HEK293 (cell line): ENCODE results near the gene PDP2.

Source experiments
- CTCF ChIA-PET: fragments of 350-600 bp; formaldehyde crosslinking; extraction: SDS; loops from one replicate; lab custom pipeline; 2021; ENCODE audit warnings: antibody characterized with exemption; lab: Yijun Ruan, JAX
- POLR2A ChIA-PET: fragments of 300-600 bp; formaldehyde crosslinking; extraction: SDS; loops from one replicate; lab custom pipeline; 2020; ENCODE audit warnings: antibody characterized with exemption, inconsistent platforms; lab: Yijun Ruan, JAX
- H3K27ac ChIP-seq: fragments of 200-500 bp; sonication (Bioruptor generic); 2 replicates; pipeline ENCODE4 v1.5.1; 2014; ENCODE audit warnings: low read depth, low read length, control low read depth, inconsistent platforms; ENCODE audit errors: extremely low read depth
- H3K36me3 ChIP-seq, 2 experiments: fragments of 200-500 bp in 1 of 2; sonication (Bioruptor generic) in 1 of 2; 1 replicate in 1 of 2; 2 replicates in 1 of 2; pipeline ENCODE4 v1.5.1; 2014 to 2017; ENCODE audit warnings: inconsistent platforms in 2 of 2, low read length in 2 of 2; ENCODE audit not compliant: control insufficient read depth in 2 of 2, insufficient read depth in 1 of 2
- H3K4me1 ChIP-seq: fragments of 200-500 bp; sonication (Bioruptor generic); 2 replicates; pipeline ENCODE4 v1.5.1; 2014; ENCODE audit warnings: mild to moderate bottlenecking, low read length, inconsistent platforms; ENCODE audit not compliant: control insufficient read depth, insufficient read depth
- H3K4me3 ChIP-seq: 2 replicates; pipeline ENCODE4 v1.5.1; 2011; ENCODE audit warnings: low read depth, mild to moderate bottlenecking, control low read depth, low read length, moderate library complexity
- H3K9me3 ChIP-seq: fragments of 200-500 bp; sonication (Bioruptor generic); 2 replicates; pipeline ENCODE4 v1.5.1; 2014; ENCODE audit warnings: low read depth, low read length, inconsistent platforms; ENCODE audit not compliant: control insufficient read depth, insufficient read depth
- BCL11A ChIP-seq: fragments of 450-650 bp; formaldehyde crosslinking; IDR thresholded peaks from 2 replicates; pipeline ENCODE4 v1.5.1; 2016; ENCODE audit warnings: low read depth, missing biosample characterization, missing genetic modification characterization
- GLIS2 ChIP-seq: fragments of 450-650 bp; formaldehyde crosslinking; IDR thresholded peaks from 2 replicates; pipeline ENCODE4 v1.5.1; 2016; ENCODE audit warnings: missing biosample characterization, missing genetic modification characterization
- OSR2 ChIP-seq: fragments of 450-650 bp; formaldehyde crosslinking; IDR thresholded peaks from 2 replicates; pipeline ENCODE4 v1.5.1; 2016; ENCODE audit warnings: missing biosample characterization, missing genetic modification characterization
- SCRT2 ChIP-seq: fragments of 450-650 bp; formaldehyde crosslinking; IDR thresholded peaks from 2 replicates; pipeline ENCODE4 v1.5.1; 2016; ENCODE audit warnings: missing biosample characterization, missing genetic modification characterization
- ZBTB20 ChIP-seq: fragments of 450-650 bp; formaldehyde crosslinking; IDR thresholded peaks from 2 replicates; pipeline ENCODE4 v1.5.1; 2016; ENCODE audit warnings: missing biosample characterization, missing genetic modification characterization
- ZFHX2 ChIP-seq: fragments of 450-650 bp; formaldehyde crosslinking; conservative IDR thresholded peaks from 2 replicates; pipeline ENCODE4 v1.5.1; 2016; ENCODE audit warnings: missing biosample characterization, missing genetic modification characterization
- ZNF19 ChIP-seq: fragments of 450-650 bp; formaldehyde crosslinking; IDR thresholded peaks from 2 replicates; pipeline ENCODE4; 2016; ENCODE audit warnings: missing biosample characterization, missing genetic modification characterization, low read depth
- ZNF335 ChIP-seq: fragments of 450-650 bp; formaldehyde crosslinking; conservative IDR thresholded peaks from 2 replicates; pipeline ENCODE4 v1.5.1; 2016; ENCODE audit warnings: missing biosample characterization, missing genetic modification characterization
- ZNF473 ChIP-seq: fragments of 450-650 bp; formaldehyde crosslinking; IDR thresholded peaks from 2 replicates; pipeline ENCODE4 v1.5.1; 2017; ENCODE audit warnings: missing biosample characterization, missing genetic modification characterization
- ZNF514 ChIP-seq: fragments of 450-650 bp; formaldehyde crosslinking; IDR thresholded peaks from 2 replicates; pipeline ENCODE4 v1.5.1; 2016; ENCODE audit warnings: missing biosample characterization, missing genetic modification characterization
- ZNF548 ChIP-seq: fragments of 450-650 bp; formaldehyde crosslinking; IDR thresholded peaks from 2 replicates; pipeline ENCODE4 v1.5.1; 2016; ENCODE audit warnings: missing biosample characterization, missing genetic modification characterization
- ZNF624 ChIP-seq: fragments of 450-650 bp; formaldehyde crosslinking; IDR thresholded peaks from 2 replicates; pipeline ENCODE4 v1.5.1; 2017; ENCODE audit warnings: missing biosample characterization, missing genetic modification characterization
- ZNF658 ChIP-seq: fragments of 450-650 bp; formaldehyde crosslinking; IDR thresholded peaks from 2 replicates; pipeline ENCODE4; 2016; ENCODE audit warnings: missing biosample characterization, missing genetic modification characterization
- ZNF76 ChIP-seq: fragments of 450-650 bp; formaldehyde crosslinking; IDR thresholded peaks from 2 replicates; pipeline ENCODE4; 2016; ENCODE audit warnings: low read depth, missing biosample characterization, missing genetic modification characterization, borderline replicate concordance
- ZSCAN23 ChIP-seq: fragments of 450-650 bp; formaldehyde crosslinking; IDR thresholded peaks from 2 replicates; pipeline ENCODE4 v1.5.1; 2016; ENCODE audit warnings: missing biosample characterization, missing genetic modification characterization
- TF ChIP-seq, protein P1 (sequence below): fragments of 450-650 bp; formaldehyde crosslinking; optimal IDR thresholded peaks from 2 replicates; pipeline ENCODE3; 2016; ENCODE audit warnings: missing biosample characterization, mild to moderate bottlenecking, missing genetic modification characterization
- TF ChIP-seq, protein P2 (sequence below): fragments of 450-650 bp; formaldehyde crosslinking; IDR thresholded peaks from 2 replicates; pipeline ENCODE4 v1.5.1; 2016; ENCODE audit warnings: missing biosample characterization, missing genetic modification characterization
- TF ChIP-seq, protein P3 (sequence below): fragments of 450-650 bp; formaldehyde crosslinking; IDR thresholded peaks from 2 replicates; pipeline ENCODE4 v1.5.1; 2016; ENCODE audit warnings: missing biosample characterization, missing genetic modification characterization
- TF ChIP-seq, protein P4 (sequence below): fragments of 450-650 bp; IDR thresholded peaks from 2 replicates; pipeline ENCODE4 v1.5.1; 2018; ENCODE audit warnings: missing biosample characterization, mild to moderate bottlenecking, missing genetic modification characterization
- TF ChIP-seq, protein P5 (sequence below): fragments of 450-650 bp; formaldehyde crosslinking; IDR thresholded peaks from 2 replicates; pipeline ENCODE4 v1.5.1; 2016; ENCODE audit warnings: missing biosample characterization, missing genetic modification characterization
- TF ChIP-seq, protein P6 (sequence below): fragments of 450-650 bp; formaldehyde crosslinking; IDR thresholded peaks from 2 replicates; pipeline ENCODE4 v1.5.1; 2016; ENCODE audit warnings: missing biosample characterization, missing genetic modification characterization

Gene PDP2

DNA sequence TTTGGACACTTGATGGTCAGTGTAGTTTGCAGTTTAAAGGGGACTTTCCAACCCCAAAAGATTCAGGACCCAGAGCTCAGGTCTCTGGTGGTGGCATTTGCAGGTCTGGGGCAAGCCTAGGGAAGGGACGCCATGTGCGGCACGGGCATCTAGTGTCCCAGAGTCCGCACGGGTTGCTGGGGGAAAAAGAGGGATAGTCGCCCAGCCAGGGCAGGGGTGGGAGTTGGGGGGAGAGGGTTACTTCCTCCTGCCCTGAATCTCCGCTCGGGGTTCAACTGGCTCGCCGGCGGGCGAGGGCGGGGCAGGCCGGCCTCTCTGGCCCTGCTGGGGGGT is 36.3 kb upstream of the PDP2 start:
- CTCF ChIA-PET: interaction anchor here (0.9 to 6.3 kb wide), 5 partner anchors 11 to 24 kb away, joined by 3 to 42 read pairs (median 4); partner anchors contain the start of gene NAE1
- POLR2A ChIA-PET: no interaction called here
- no peak overlapping the region for H3K4me3 ChIP-seq
- TF ChIP-seq BCL11A (tag by site-specific recombination) (no peak), ZNF335 (tag by site-specific recombination) (0 out of 2 replicates have a peak, but pooled peaks have one; percentile 2)
- no peaks in the 10 kb centered on the region for H3K4me1 ChIP-seq
- no peaks in the 10 kb centered on the region for H3K9me3 ChIP-seq
- H3K36me3 ChIP-seq: no peaks in the 10 kb centered on the region
- H3K27ac ChIP-seq: no peak overlapping the region

DNA sequence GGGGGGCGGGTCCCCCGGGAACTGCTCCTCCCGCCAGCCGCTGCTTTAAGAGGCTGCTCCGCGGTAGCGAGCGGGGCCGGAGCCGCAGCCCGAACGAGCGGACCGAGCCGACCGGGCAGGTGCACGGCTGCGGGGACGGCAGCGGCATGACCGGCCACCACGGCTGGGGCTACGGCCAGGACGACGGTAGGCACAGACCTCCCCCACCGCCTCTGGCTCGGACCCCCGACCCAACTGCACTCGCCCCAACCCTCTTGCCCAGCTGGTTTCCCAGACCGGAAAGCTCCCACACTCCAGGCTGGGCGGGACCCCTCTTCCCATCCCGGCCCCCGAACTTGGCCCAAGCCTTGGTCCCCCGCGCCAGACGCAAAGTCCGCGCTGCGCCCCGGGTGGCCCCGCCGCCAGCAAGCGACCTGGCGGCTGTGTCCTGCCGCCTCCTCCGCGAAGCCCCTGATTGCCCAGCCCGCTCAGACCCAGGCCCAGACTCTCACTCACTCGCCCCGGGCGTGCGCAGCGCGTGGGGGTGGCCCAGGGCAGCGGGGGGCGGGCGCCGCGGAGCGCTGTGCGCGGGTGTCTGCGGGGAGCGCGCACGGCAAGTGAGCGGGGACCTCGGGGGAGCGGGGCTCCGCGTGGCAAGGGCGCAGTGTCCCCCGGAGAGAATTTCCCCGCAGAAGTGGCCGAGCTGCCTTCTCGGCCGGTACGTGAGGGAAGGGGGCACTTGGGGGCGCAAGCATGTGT is 35.8 kb upstream of the PDP2 start, which contains the start of gene CA7:
TSS of gene CA7 (plus strand) at position 73 of the 738 bp plus-strand sequence. CDS start at position 147, 74 bp downstream.
- Histone ChIP-seq H3K4me1 (no peaks in the 10 kb centered on the region), H3K27ac (no peak within 1 kb of the TSS), H3K9me3 (no peaks in the 10 kb centered on the region), H3K4me3 (peak within 1 kb of the TSS; percentile 13), H3K36me3 (no peaks in the 10 kb centered on the region)
- ChIA-PET CTCF (interaction anchor here (0.5 to 6.3 kb wide), 3 partner anchors 10 to 231 kb away, joined by 3 to 42 read pairs (median 3); partner anchors contain the start of gene NAE1), POLR2A (interaction anchor here (1.3 kb wide), 1 partner anchor 13 kb away, joined by 5 read pairs; the partner anchor contains the start of gene NAE1)
- TF ChIP-seq ZFHX2 (tag by site-specific recombination) (peak; percentile 30), ZNF473 (tag by site-specific recombination) (no peak), SCRT2 (no peak), GLIS2 (peak; percentile 41; the same call in 1 of the 2 replicates), ZNF19 (tag by site-specific recombination) (no peak), OSR2 (tag by site-specific recombination) (no peak), ZNF548 (tag by site-specific recombination) (no peak), ZNF658 (no peak), ZBTB20 (tag by site-specific recombination) (no peak), ZNF514 (no peak), ZNF624 (tag by site-specific recombination) (no peak), ZSCAN23 (tag by site-specific recombination) (no peak), ZNF76 (tag by site-specific recombination) (no peak)
- TF ChIP-seq, protein P1, sequence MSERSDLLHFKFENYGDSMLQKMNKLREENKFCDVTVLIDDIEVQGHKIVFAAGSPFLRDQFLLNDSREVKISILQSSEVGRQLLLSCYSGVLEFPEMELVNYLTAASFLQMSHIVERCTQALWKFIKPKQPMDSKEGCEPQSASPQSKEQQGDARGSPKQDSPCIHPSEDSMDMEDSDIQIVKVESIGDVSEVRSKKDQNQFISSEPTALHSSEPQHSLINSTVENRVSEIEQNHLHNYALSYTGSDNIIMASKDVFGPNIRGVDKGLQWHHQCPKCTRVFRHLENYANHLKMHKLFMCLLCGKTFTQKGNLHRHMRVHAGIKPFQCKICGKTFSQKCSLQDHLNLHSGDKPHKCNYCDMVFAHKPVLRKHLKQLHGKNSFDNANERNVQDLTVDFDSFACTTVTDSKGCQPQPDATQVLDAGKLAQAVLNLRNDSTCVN (tag by site-specific recombination): peak; percentile 12
- TF ChIP-seq, protein P2, sequence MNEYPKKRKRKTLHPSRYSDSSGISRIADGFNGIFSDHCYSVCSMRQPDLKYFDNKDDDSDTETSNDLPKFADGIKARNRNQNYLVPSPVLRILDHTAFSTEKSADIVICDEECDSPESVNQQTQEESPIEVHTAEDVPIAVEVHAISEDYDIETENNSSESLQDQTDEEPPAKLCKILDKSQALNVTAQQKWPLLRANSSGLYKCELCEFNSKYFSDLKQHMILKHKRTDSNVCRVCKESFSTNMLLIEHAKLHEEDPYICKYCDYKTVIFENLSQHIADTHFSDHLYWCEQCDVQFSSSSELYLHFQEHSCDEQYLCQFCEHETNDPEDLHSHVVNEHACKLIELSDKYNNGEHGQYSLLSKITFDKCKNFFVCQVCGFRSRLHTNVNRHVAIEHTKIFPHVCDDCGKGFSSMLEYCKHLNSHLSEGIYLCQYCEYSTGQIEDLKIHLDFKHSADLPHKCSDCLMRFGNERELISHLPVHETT (tag by site-specific recombination): no peak
- TF ChIP-seq, protein P3, sequence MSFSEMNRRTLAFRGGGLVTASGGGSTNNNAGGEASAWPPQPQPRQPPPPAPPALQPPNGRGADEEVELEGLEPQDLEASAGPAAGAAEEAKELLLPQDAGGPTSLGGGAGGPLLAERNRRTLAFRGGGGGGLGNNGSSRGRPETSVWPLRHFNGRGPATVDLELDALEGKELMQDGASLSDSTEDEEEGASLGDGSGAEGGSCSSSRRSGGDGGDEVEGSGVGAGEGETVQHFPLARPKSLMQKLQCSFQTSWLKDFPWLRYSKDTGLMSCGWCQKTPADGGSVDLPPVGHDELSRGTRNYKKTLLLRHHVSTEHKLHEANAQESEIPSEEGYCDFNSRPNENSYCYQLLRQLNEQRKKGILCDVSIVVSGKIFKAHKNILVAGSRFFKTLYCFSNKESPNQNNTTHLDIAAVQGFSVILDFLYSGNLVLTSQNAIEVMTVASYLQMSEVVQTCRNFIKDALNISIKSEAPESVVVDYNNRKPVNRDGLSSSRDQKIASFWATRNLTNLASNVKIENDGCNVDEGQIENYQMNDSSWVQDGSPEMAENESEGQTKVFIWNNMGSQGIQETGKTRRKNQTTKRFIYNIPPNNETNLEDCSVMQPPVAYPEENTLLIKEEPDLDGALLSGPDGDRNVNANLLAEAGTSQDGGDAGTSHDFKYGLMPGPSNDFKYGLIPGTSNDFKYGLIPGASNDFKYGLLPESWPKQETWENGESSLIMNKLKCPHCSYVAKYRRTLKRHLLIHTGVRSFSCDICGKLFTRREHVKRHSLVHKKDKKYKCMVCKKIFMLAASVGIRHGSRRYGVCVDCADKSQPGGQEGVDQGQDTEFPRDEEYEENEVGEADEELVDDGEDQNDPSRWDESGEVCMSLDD (tag by site-specific recombination): 0 out of 2 replicates have a peak, but pooled peaks have one; percentile 22
- TF ChIP-seq, protein P4, sequence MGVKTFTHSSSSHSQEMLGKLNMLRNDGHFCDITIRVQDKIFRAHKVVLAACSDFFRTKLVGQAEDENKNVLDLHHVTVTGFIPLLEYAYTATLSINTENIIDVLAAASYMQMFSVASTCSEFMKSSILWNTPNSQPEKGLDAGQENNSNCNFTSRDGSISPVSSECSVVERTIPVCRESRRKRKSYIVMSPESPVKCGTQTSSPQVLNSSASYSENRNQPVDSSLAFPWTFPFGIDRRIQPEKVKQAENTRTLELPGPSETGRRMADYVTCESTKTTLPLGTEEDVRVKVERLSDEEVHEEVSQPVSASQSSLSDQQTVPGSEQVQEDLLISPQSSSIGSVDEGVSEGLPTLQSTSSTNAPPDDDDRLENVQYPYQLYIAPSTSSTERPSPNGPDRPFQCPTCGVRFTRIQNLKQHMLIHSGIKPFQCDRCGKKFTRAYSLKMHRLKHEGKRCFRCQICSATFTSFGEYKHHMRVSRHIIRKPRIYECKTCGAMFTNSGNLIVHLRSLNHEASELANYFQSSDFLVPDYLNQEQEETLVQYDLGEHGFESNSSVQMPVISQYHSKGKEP (tag by site-specific recombination): no peak
- TF ChIP-seq, protein P5, sequence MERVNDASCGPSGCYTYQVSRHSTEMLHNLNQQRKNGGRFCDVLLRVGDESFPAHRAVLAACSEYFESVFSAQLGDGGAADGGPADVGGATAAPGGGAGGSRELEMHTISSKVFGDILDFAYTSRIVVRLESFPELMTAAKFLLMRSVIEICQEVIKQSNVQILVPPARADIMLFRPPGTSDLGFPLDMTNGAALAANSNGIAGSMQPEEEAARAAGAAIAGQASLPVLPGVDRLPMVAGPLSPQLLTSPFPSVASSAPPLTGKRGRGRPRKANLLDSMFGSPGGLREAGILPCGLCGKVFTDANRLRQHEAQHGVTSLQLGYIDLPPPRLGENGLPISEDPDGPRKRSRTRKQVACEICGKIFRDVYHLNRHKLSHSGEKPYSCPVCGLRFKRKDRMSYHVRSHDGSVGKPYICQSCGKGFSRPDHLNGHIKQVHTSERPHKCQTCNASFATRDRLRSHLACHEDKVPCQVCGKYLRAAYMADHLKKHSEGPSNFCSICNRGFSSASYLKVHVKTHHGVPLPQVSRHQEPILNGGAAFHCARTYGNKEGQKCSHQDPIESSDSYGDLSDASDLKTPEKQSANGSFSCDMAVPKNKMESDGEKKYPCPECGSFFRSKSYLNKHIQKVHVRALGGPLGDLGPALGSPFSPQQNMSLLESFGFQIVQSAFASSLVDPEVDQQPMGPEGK (tag by site-specific recombination): 0 out of 2 replicates have a peak, but pooled peaks have one; percentile 29
- TF ChIP-seq, protein P6, sequence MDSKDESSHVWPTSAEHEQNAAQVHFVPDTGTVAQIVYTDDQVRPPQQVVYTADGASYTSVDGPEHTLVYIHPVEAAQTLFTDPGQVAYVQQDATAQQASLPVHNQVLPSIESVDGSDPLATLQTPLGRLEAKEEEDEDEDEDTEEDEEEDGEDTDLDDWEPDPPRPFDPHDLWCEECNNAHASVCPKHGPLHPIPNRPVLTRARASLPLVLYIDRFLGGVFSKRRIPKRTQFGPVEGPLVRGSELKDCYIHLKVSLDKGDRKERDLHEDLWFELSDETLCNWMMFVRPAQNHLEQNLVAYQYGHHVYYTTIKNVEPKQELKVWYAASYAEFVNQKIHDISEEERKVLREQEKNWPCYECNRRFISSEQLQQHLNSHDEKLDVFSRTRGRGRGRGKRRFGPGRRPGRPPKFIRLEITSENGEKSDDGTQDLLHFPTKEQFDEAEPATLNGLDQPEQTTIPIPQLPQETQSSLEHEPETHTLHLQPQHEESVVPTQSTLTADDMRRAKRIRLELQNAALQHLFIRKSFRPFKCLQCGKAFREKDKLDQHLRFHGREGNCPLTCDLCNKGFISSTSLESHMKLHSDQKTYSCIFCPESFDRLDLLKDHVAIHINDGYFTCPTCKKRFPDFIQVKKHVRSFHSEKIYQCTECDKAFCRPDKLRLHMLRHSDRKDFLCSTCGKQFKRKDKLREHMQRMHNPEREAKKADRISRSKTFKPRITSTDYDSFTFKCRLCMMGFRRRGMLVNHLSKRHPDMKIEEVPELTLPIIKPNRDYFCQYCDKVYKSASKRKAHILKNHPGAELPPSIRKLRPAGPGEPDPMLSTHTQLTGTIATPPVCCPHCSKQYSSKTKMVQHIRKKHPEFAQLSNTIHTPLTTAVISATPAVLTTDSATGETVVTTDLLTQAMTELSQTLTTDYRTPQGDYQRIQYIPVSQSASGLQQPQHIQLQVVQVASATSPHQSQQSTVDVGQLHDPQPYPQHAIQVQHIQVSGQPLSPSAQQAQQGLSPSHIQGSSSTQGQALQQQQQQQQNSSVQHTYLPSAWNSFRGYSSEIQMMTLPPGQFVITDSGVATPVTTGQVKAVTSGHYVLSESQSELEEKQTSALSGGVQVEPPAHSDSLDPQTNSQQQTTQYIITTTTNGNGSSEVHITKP (tag by site-specific recombination): no peak
